CD4-positive, alpha-beta T cell treated with Interleukin-21 for 1 hour (primary cell): ENCODE measurements around the gene RICTOR.

Experiments used
- DNase-seq: peaks from one replicate; pipeline ENCODE4 v3.0.0-alpha.2; 2020

The RICTOR gene

GRCh38 chr5:38932854-38933408 is 141.3 kb downstream of the RICTOR start:
- DNase-seq, result no peak

GRCh38 chr5:38931731-38932130 is 142.5 kb downstream of the RICTOR start:
- no peak for DNase-seq

GRCh38 chr5:38929838-38930237 is 144.4 kb downstream of the RICTOR start:
- no peak for DNase-seq

- no peak for DNase-seq
These were observed 146.7 kb downstream of the RICTOR start for GRCh38 chr5:38927470-38927869.

- DNase-seq, result no peak
These were observed 148.1 kb downstream of the RICTOR start for GRCh38 chr5:38926121-38926520.

- no peak for DNase-seq
These were observed 148.9 kb downstream of the RICTOR start for GRCh38 chr5:38925154-38925925.

GRCh38 chr5:38923661-38924451 is 150.3 kb downstream of the RICTOR start:
- DNase-seq, result no peak

GRCh38 chr5:38922199-38922598 is 152.0 kb downstream of the RICTOR start:
- peak; percentile 37 for DNase-seq

GRCh38 chr5:38921174-38921573 is 153.0 kb downstream of the RICTOR start:
- DNase-seq, result no peak

GRCh38 chr5:38916802-38917201 is 157.4 kb downstream of the RICTOR start:
- no peak for DNase-seq

- DNase-seq, result no peak
These were observed 160.5 kb downstream of the RICTOR start for GRCh38 chr5:38913714-38914113.

- DNase-seq, result no peak
These were observed 162.3 kb downstream of the RICTOR start for GRCh38 chr5:38911933-38912332.

GRCh38 chr5:38906503-38906902 is 167.7 kb downstream of the RICTOR start:
- no peak for DNase-seq

- no peak for DNase-seq
These were observed 168.7 kb downstream of the RICTOR start for GRCh38 chr5:38905516-38905915.

GRCh38 chr5:38899936-38900335 is 174.3 kb downstream of the RICTOR start:
- DNase-seq, result no peak

- no peak for DNase-seq
These were observed 177.4 kb downstream of the RICTOR start for GRCh38 chr5:38896760-38897159.

- no peak for DNase-seq
These were observed 181.8 kb downstream of the RICTOR start for GRCh38 chr5:38892363-38892762.

- DNase-seq, result no peak
These were observed 182.6 kb downstream of the RICTOR start for GRCh38 chr5:38891563-38891962.

- DNase-seq, result no peak
These were observed 184.8 kb downstream of the RICTOR start for GRCh38 chr5:38889424-38889823.

- no peak for DNase-seq
These were observed 186.2 kb downstream of the RICTOR start for GRCh38 chr5:38888041-38888440.
